Stimulated activated CD4-positive, alpha-beta T cell treated with anti-CD3 and anti-CD28 coated beads, Interleukin-2, amount 100 ng/mL, for 24 hours (primary cell): Measurements from ENCODE around the gene KLC1.
"Not testable (repeated sequence)": the region's sequence is repeated elsewhere in the genome, so short reads cannot be mapped to it uniquely, and the experiment has no call there.

ENCODE experiments used
- DNase-seq, 2 donors: peaks; one replicate each; pipeline ENCODE4 v3.0.0-alpha.2; 2020

Gene KLC1

GRCh38 chr14:103625356-103626095 is 3.5 kb upstream of the KLC1 start:
- DNase-seq: peak; percentile 22 to 38

DNA sequence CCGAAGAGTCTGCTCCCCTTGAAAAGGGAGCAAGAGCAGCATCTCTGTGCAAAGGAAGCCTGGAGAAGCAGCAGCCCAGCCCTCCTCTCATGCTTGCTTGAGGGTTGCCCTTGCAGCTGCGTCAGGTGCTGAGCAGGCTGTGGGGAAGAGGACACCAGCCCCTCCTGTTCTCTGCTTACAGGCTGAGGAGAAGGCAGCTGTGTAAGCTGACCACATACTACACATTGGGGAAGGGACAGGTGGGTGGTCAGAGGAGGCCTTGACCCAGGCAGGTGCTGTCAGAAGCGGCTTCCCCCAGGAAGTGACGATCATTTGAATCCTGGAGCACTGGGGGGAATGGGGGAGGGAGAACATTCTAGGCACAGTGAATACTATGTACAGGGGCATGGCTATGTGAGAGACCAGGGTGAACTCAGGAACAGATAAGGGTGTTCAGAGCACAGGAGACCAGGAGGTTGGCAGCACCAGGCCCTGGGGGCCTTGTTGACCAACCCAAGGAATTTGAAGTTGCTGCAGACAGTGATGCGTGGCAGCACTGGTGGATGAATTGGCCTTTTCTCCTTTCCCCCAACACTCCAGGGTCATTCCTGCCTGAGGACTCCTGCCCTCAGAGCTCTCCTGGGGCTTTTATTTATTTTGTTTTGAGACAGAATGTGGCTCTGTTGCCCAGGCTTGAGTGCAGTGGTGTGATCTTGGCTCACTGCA is 2.7 kb upstream of the KLC1 start:
- DNase-seq: no peak

GRCh38 chr14:103627073-103628025 is 1.7 kb upstream of the KLC1 start:
- no peak for DNase-seq

DNA sequence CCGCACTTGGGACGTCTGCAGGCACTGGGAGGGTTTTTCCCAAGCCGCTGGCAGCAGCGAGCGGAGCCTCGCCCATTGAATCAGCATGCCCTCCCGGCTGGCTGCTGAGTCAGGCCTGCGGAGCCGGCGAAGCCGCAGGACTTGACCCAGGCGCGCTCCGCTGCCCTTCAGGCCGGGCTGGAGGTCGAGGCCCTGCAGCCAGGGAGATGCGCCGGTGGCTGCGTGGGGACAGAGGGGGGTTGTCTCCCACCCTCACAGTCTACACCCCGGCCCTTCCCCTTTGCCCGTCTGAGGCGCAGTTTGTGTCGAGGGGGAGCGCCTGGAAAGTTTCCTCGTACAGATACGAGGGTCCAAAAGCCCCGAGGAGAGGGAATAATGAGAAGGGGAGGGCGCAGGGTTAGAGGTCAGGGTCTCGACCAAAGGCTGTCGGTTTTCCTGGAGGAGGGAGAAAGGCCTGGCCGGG is 759 bp upstream of the KLC1 start:
- peak; percentile 21 to 22 for DNase-seq

- peak; percentile 57 to 72 for DNase-seq
These were observed 601 bp downstream of the KLC1 start for GRCh38 chr14:103629503-103630121.

GRCh38 chr14:103630364-103631108 is 1.5 kb downstream of the KLC1 start:
- DNase-seq: no peak

DNA sequence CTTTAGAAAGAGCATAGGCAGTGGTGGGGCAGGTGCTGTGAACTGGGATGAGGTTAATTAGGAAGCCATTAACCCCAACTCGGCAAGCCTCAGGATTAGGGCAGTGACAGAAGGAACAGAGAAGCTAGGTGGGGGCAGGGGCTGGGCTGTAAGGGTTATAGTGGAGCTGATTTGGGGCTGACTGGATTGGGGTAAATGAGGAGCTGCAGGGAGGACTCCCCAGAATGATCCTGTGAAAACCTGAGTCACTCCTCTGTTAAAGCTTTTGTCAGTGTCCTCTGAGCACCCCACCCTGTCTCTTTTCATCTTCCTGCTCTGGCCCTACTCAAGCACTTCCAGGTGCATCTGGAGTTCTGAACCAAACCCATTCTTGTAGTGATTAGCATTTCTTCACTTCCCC is 4.4 kb downstream of the KLC1 start:
- no peak for DNase-seq

DNA sequence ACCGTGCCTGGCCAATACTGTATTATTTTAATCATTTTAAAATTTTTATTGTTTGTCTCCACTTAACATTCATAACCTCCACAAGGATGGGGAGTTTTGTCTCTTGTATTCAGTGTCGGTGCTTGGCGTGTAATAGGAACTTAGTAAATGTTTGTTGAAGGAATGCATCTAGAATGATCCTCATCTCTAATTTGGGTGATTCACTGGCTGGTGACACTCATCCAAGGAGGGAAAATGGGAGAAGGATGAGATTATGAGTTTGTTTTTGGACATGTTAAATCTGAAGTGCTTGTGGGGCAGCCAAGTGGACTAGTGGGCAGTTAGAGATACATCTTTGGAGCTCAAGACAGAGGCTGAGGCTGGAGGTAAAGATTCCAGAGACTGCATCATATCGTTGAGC is 5.1 kb downstream of the KLC1 start:
- no peak for DNase-seq

- DNase-seq: no peak
These were observed 9.6 kb downstream of the KLC1 start for GRCh38 chr14:103638594-103638993.

DNA sequence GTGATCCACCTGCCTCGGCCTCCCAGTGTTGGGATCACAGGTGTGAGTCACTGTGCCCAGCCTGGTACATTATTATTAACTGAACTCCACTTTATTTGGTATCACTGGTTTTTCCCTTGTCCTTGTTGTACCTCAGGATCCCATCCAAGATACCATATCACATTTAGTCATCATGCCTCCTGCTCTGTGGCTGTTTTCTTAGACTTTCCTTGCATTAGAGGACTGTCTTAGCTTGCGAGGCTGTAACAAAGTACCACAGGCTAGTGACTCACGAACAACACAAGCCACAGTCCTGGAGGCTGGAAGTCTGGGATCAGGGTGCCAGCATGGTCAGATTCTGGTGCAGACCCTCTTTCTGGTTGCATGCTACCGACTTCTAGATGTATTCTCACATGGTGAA is 12.2 kb downstream of the KLC1 start:
- no peak for DNase-seq

- no peak for DNase-seq
These were observed 17.2 kb downstream of the KLC1 start for GRCh38 chr14:103646189-103646588.

GRCh38 chr14:103649001-103649400 is 20.0 kb downstream of the KLC1 start:
- no peak for DNase-seq

DNA sequence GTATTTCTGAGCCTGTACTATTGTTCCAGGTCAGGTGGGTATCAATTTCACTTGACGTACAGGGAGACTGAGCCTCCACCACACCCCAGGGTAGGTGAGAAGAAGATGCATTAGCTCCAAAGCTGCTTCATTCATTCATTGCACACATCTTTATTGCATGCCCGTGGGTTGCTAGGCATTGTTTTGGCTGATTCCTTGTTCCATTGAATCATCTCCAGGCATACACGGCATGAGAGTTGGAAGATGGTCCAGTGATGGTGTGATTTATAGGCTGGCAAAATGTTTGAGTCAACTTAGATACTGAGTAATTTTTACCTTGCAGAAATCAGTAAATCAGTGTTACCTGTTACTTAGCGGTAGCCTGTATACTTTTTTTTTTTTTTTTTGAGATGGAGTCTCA is 21.2 kb downstream of the KLC1 start:
- DNase-seq: no peak

- DNase-seq: no peak
These were observed 22.6 kb downstream of the KLC1 start for GRCh38 chr14:103651585-103651984.

- DNase-seq: no peak
These were observed 23.8 kb downstream of the KLC1 start for GRCh38 chr14:103652806-103653205.

DNA sequence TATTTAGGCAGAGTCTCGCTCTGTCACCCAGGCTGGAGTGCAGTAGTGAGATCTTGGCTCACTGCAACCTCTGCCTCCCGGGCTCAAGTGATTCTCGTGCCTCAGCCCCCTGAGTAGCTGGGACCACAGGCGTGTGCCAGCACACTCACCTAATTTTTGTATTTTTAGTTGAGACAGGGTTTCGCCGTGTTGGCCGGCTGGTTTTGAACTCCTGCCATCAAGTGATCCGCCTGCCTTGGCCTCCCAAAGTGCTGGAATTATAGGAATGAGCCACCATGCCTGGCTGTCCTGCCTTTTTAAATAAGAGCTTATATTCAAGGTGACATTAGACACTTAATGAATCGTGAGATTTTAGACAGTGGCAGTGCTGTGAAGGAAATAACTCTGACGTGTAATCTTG is 24.3 kb downstream of the KLC1 start:
- DNase-seq: not testable (repeated sequence)

DNA sequence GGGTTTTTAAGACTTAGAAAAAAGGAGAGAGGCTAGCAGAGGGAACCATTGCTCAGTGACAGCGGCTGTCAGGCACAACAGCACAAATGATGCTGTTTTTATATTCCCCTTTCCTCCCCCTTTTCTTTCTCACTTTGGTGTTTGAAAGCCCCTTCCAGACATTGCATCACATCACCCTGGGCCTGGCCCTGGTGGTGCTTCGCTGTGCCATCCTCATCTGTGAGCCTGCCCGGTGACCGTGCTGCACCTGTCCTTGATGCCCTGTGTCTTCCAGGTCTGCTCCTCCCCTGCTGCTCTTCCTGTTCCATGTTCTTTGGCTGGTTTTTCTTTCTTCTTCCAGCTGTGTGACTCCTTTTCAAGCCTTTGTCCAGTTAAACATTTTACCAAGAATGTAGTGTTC is 24.8 kb downstream of the KLC1 start:
- no peak for DNase-seq

- no peak for DNase-seq
These were observed 25.6 kb downstream of the KLC1 start for GRCh38 chr14:103654619-103655018.

DNA sequence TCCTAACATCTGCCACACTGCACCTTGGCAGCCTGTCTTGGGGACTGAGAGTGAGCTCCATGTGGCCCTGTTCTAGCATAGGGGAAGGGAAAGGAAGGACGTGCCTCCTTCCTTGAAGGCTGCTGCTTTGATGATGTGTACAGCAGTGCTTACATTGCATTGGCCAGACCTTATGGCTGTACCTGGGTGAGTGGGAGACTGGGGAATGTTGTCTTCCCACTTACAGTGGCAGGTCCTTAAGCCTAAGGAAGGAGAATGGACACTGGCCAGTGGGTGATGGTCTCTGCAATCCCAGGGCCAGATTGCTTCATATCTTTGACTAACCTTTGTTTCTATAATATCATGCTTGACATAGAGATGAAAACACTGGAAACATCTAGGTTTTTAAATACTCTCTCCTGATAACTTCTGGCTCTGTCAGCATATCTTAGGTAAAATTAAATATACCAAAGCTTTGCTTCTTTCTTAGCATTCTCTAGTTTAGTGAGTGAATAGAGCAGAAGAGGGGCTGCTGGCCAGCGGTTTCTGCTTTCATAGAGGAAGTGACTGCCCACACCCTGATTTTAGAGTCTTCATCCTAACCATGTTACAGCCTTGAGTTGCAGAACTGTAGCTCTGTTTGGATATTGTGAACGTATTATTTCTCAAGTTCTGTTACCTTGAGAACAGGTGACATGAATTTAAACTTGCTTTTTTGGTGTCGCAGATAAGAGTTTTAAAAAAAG is 27.2 kb downstream of the KLC1 start:
- no peak for DNase-seq

- no peak for DNase-seq
These were observed 27.7 kb downstream of the KLC1 start for GRCh38 chr14:103656756-103657133.

- DNase-seq: no peak
These were observed 28.5 kb downstream of the KLC1 start for GRCh38 chr14:103657471-103657870.
